CD4-positive, alpha-beta T cell treated with Interleukin-6 at 100 ng/mL for 8 hours (primary cell): Measurements from ENCODE around the gene DUOX1.

Experiments used
- DNase-seq: peaks from one replicate; pipeline ENCODE4 v3.0.0-alpha.2; 2020; ENCODE audit warnings: mixed read lengths, low spot score

DUOX1 gene

DNA sequence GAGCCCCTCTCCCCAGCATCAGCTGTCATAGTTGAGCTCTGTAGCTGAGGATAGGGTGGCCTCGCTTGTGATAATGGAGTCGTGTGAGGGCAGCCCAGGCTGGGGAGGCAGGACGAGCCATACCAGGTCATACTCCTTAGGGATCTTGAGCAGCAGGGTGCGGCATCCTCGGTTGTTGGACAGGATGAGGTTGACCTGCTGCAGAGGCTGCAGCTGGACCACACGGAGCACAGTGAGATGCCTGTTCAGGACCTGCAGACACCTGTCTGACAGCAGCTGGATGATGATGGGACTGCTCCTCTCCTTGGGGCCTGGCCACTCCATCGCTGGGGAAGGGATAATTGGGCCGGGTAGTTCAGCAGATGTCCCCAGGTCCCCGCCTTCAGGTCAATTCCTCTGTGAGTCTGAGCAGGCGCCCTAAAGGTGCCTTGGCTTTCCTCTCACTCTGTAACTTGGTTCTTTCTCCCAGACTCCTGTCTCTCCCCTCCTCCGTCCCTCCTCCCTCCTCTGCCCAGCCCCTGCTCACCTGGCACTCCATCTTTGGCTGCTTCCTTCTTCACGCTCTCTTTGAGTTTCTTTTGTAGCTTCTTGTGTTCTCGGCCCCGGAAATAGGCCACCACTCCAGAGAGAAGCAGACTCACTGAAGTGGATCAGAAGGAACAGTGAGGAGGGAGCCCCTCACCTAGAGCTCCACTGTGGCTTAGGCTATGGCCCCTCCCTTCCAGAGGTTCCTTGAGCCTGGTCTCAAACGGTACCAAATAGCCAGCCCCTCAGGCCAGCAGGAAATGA, 23.6 kb upstream of the DUOX1 start:
- no peak for DNase-seq

DNA sequence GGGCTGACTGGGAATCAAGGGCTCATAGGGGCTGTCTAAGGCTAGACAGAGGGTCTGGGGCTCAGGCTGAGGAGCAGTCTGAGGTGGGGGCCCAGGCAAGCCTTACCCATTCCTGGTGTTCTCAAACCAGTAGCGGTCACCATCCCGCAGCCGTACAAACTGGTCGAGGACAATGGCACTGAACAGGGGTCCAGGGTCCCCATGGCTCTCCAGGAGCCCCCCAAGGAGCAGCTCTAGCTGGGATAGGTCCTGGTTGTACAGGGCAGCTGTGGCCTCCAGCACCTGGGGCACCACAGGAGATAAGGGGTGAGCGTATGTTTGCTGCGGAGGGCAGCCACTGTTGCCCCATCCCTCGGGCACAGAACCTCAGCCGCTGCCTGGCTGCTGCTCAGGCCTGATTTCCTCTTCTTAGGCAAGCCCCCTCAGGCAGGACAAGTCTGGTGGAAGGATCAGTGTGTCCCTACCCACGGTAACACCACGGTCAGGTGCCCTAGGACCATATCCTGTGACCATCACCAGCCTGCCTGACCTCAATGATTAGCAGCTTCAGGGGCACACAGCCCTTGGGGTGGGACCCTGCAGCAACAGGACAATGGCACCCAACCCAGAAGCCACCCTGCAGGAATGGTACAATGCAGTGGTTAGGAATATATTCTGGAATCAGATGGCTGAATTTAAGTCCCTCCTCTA, 21.7 kb upstream of the DUOX1 start:
- no peak for DNase-seq

DNA sequence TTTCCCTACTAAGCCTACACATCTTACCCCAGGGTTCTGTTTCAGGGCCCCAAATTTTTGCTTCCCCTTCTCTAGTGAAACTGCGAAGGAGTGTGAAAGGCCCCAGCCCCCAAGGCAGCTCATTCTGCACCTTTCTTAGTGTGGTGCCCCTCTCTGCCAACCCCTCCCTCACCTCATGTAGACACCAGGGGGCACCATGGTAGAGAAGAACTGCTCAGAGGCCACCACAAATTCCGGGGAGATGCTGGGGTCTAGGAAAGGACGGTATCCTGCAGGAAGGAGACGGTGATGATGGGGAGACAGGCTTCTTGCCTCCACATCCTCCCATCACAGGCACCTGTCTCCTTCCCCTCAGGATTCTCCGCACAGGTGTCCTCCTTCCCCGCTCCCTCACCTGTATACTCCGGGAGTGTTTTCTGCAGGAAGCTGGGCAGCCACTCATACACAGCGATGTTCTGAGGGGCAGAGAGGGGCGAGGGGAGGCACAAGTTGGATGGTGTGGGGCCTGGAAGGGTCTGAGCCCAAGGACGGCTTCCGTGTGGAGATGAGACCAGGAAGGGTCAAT, 19.5 kb upstream of the DUOX1 start:
- DNase-seq, result no peak

DNA sequence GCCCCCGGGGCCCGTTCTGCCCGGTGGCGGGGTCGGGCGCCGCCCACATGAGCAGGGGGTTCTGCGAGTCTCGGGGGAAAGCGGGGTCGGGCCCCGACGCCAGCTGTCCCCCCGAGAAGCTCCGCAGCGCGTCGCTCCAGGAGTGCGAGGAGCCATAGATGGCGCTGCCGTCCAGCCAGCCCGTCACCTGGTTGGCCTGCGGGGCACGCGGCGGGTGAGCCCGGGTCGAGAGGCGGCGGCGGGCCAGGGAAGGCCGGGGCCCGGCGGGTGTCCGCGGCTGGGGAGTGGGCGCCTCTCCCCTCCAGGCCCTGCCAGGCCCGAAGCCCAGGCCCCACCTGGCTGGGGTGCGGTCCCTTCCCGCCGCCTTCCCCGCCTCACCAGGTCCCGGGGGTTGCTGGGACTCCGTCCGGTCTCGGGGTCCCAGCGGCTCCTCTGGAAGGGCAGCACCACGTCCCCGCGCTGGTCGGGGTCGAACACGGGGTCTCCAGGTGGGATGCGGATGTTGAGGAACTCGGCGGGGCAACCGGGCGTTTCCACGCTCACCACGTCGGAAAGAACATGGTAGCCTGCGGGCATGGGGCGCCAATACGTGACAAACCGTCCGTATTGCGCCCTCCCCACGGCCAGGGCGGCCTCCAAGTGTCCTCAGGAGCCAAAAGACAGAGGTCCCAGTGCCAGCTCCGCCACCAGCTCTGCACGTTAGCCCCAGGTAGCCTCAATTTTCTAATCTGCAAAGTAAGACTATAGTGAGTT, 18.2 kb upstream of the DUOX1 start:
- no peak for DNase-seq

DNA sequence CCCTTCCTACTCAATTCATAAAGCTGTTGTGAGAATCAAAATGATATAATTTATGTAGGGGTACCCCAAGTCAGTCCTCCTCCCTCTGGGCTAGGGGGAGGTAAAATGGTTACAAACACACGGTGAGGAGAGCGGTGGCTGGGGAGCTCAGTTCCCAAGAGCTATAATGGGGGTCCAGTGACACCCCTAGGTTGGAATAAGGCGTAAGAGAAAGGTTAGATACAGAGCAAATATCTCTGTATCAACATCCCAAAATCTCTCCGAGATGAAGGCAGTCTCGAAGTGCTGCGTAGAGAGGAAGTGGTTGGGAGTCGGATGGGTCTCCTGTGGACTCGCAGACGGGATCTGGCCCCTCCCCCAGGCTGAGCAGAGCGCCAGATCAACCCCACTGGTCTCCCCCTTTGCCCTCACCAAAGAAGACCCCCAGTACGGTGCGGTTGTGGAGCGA, 17.6 kb upstream of the DUOX1 start:
- DNase-seq, result no peak

DNA sequence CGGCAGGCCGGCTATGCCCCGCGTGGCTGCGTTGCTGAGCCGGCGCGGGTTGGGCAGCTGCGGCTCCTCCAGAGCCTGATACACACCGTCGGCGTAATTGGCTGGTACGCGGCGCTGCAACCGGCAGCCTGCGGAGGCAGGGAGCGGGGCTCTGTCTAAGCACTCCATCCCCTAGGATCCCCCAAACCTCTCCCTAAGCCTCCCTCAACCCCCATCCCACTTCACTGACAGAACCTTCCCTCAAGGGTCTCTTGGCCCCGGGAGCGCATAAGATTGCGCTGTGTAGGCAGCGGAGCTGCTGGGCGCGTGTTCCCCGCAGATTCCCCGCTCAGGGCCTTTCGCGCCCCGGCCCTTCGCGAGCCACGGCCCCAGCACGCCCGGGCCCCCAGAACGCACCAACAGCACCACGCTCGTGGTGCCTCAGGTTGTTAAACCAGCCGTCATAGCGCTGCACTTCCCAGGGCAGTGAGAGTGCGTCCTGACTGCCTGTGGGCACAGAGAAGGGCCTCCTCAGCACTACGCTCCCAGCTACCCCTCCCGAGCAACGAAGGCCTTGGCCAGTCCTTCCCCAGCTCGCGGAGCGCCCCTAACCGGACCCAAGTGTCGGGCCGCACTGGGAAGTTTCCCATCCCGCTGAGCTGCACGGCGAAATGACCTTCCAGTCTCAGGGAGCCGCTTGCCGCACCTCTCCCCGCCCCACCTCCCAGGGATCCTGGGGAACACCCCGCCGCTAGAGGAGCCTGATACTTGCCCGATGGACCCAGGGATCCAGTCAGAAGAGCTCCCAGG, 17.0 kb upstream of the DUOX1 start:
- no peak for DNase-seq

DNA sequence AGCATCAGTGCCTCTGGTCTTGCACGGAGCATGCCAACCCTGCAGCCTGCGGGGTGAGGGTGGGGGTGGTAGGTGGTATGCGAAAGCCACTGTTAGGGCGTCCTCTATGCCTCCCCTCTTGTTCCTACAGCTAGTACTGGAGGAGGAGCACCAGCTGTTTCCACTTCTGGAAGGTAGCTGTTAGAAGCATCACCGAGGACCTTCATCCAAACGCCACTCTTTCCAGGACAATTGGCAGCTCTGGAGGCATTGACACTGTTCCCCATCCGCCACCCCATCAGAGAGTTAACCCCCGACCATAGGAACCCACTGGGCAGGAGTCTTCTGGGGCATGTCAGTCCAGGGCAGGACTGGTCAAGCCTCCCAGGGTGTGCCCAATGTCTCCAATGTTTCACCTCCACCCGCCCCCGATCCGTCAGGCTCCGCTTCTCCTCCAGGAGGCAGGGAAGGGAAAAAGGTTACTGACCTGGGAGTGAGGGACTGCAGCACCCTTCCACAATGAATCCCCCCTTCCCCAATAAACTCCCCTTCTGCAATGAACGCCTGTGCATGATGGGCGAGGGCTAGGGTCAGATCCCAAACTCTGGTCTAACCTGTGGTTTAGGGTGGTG, 16.3 kb upstream of the DUOX1 start:
- DNase-seq, result no peak

DNA sequence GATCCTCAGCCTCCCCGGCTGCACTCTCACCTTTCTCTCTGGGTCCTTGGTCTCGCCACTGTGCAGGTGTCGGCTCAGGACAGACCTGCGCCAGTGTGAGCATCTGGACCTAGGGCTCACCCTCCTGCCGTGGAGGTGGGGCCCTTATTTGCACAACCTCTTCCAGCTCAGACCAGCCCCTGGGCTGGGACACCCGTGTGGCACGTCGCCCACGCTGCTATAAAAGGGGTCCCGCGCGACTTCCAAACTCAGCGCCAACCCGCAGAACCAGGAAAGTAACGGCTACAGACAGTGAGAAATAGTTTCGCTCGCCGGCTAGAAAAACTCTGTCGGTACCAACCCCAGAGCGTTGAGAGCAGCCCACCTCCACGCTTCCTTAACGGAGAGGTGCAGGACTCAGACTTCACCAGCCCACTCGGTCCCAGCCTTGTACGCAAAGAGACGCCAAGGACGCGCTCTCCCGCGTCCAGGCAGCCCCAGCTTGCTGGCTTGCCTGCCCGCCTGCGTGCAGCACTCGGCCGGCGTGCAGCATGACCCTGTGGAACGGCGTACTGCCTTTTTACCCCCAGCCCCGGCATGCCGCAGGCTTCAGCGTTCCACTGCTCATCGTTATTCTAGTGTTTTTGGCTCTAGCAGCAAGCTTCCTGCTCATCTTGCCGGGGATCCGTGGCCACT, 15.6 kb upstream of the DUOX1 start, which contains the start of the genes DUOX2 and DUOXA2:
Gene DUOX2 (minus strand): TSS at position 97 of the 675 bp plus-strand sequence. CDS start 761 bp downstream, outside the sequence.
Gene DUOXA2 (plus strand): TSS at position 251 of the 675 bp plus-strand sequence. CDS start 280 bp downstream, at position 531.
- DNase-seq, result no peak

DNA sequence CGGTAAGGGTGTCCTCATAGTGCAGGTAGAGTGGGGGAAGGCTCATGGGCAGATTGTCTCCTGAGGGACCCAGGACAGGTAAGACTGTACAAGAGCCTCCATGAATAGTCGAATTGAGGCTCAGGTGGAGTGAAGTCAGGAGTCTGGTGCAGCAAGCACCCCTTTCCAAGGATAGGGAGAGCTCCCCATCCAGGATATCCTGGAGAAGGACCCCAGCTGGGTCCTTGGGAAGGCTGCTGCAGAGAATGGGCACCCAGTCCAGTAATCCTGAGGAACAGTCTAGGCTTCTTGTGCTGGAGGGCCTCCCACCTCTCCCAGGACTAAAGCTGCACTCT, 15.1 kb upstream of the DUOX1 start:
- DNase-seq, result no peak

DNA sequence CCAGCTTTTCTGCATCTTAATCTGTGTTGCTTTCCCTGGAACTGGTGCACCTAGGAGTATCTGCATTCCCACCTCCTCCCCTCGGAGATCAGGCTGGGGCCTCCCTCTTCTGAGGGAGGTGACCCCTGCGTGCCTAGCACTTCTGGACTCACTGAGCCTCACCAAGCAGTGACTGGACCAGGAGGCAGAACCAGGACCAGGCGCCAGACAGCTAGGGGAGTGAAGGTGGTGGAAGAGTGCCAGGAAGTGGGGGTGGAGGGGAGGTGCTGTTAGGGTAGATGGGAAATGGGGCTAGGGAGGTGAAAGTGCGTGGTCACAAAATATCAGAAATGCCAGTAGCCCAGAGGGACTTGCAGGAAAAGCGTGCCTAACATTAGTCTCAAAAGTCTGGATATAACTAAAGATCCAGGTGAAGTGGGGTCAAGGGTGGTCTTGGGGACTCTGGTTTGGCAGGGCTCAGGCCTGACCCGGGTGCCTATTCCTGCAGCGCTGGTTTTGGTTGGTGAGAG, 14.4 kb upstream of the DUOX1 start:
- DNase-seq, result no peak

DNA sequence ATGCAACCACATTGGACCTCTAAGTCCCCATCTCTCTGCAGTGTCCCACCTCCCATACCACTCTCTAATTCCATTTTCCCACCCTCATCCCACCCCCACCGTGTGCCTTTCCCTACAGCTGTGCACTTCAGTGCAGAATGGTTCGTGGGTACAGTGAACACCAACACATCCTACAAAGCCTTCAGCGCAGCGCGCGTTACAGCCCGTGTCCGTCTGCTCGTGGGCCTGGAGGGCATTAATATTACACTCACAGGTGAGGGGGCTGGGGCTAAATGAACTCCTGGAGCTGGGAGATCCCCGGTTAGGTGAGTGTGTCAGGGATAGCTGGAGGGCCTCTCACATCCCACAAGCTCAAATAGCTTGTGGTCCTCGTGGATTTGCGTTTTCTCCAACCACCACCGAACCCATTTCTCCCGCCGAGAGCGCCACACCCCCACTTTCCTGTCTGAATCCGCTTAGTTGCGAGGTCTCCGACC, 13.8 kb upstream of the DUOX1 start:
- no peak for DNase-seq

DNA sequence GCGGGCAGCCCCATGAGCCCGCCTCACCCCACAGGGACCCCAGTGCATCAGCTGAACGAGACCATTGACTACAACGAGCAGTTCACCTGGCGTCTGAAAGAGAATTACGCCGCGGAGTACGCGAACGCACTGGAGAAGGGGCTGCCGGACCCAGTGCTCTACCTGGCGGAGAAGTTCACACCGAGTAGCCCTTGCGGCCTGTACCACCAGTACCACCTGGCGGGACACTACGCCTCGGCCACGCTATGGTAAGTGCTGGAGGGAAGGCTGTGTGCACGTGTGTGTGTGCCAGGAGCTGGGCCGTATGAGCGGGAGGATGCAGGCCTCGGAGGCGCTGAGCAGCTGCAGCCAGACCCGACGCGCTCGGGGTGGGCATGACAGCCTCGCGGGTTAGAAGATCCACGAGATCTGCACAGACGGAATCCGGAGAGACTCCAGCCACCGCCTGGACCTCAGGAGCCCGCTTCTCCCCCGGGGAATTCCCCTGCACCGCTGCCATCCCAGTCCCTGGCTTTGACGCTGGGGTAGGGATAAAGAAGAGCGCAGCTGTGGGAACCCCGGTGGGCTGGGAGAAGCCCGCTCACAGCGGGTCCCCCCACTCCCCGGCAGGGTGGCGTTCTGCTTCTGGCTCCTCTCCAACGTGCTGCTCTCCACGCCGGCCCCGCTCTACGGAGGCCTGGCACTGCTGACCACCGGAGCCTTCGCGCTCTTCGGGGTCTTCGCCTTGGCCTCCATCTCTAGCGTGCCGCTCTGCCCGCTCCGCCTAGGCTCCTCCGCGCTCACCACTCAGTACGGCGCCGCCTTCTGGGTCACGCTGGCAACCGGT, 13.1 kb upstream of the DUOX1 start:
- no peak for DNase-seq

DNA sequence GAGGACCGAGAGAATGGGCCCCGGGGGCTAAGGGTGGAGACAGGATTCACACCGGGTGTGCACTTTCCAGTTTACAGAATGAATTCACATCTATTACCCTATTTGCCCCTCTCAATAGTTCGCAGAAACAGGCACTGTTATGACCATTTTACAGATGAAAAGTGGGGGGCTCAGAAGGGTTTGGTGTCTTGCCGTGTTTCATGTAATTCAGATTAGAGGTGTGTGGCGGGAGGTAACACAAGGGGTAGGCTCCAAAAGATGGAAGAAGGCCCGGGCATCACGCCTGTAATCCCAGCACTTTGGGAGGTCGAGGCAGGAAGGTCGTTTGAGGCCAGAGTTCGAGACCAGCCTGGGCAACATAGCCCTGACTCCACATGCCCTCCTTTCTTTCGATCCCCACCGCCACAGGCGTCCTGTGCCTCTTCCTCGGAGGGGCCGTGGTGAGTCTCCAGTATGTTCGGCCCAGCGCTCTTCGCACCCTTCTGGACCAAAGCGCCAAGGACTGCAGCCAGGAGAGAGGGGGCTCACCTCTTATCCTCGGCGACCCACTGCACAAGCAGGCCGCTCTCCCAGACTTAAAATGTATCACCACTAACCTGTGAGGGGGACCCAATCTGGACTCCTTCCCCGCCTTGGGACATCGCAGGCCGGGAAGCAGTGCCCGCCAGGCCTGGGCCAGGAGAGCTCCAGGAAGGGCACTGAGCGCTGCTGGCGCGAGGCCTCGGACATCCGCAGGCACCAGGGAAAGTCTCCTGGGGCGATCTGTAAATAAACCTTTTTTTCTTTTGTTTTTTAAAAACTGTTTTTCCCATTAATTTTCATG, 12.3 kb upstream of the DUOX1 start:
- no peak for DNase-seq

DNA sequence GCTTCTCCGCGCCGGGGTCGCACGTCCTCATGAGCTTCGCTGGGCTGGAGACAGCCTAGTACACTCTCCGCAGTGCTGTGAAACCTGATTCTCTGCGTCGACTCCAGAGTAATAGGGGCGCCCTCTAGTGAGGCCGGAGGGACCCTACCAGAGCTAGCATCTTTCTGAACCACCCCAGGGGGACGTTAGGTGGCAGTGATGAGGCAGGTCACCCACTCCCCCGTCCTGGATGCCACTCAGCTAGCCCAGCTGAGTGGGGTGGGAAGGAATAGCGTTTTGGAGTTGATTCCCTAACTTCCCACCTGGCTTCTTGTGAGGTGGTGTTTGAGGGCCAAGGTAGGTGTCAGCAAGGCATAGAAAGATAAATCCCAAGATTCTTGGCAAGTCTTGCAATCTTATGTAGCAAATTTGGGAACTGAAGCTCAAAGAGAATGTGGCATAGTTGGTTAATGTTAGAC, 11.6 kb upstream of the DUOX1 start:
- DNase-seq, result peak; percentile 83

DNA sequence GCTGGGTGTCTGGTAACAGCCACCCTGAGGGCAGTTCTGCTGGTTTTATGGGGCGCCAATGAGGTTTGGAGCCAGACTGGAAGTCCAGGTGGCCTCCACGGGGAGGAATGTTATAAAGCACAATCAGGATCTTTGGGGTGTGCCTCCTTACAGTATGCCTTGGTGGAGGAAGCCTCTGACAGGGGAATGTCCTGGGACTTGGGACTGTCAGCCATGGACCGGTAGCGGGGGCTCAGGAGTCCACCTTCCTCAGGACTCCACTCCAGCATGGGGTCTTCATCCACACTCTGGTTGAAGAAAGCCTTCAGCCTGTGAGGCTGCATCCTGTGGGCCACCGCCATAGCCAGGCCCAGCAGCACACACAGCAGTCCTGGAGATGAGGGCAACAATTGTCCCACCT, 10.8 kb upstream of the DUOX1 start:
- DNase-seq, result no peak

DNA sequence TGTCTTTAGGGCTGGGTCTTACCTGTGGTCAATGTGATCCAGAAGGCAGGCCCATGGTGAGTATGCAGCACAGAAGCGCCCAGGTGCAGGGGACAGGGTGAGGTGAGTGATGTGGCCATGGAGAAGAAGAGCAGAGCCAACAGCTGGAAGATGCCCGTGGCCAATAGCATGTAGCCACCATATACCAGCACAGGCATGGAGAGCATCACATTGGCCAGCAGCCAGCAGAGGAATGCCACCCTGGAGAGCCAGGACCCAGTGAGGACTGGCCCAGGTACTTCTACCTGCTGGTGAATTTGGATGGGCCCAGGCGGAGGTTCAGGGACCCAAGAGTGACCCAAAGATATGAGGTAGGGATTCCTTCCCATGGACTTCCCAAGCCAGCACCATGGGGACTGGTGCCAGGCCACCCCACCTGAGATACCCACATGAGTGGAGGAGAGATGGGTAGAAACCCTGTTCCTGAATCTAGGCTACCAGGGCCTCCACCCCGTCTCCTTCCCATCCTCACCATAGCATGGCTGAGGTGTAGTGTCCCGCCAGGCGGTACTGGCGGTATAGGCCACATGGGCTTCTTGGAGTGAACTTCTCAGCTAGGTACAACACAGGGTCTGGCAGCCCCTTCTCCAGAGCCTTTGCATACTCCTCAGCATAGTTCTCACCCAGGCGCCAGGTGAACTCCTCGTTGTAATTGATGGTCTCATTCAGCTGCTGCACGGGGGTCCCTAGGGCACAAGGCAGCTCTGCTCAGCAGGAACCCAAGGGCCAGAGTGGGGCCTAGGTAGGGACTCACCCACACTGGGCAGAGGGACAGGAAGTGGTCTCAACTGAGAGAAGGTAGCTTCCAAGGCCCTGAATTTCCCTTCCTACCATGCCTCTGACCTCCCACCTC, 9.5 kb upstream of the DUOX1 start:
- DNase-seq, result no peak

DNA sequence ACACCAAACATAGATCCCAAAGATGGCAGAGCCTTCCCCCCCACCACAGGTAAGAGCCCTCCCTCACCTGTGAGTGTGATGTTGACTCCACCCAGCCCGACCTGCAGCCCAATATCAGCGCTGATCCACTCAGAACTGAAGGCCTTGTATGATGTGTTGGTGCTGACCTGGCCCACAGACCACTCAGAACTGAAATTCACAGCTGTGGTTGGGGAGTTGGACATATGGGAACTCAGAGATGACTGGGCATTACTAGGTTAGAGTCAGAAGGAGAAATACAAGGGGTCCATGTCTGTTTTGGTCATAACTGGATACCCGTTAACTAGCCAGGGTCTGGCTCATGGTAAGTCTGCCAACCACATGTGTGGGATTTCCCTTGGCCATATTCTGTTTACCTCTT, 8.8 kb upstream of the DUOX1 start:
- DNase-seq, result no peak
